Thyroid gland (tissue), 4 donors: ENCODE measurements around the gene CCDC121. TPM values are rescaled to one million over a fixed set of nuclear protein-coding genes. Genes with fewer than 3 reads are reported as not detected.

Source experiments
- DNase-seq, 2 donors: peaks; one replicate each; pipeline ENCODE4 v3.0.0-alpha.2; 2019
- H3K27ac ChIP-seq, 3 donors: fragments of 200-600 bp; sonication (generic); 1 replicate in 2 of 3; 2 replicates in 1 of 3; pipeline ENCODE4 v1.5.1; 2016 to 2019; ENCODE audit warnings: mild to moderate bottlenecking in 1 of 3, moderate library complexity in 1 of 3
- H3K27me3 ChIP-seq: fragments of 200-600 bp; sonication (generic); one replicate; pipeline ENCODE4 v1.5.1; 2019
- H3K36me3 ChIP-seq, 2 donors: fragments of 200-600 bp; sonication (generic); one replicate each; pipeline ENCODE4 v1.5.1; 2016 to 2019
- H3K4me1 ChIP-seq, 2 donors: fragments of 200-600 bp; sonication (generic); one replicate each; pipeline ENCODE4 v1.5.1; 2017 to 2019
- H3K4me3 ChIP-seq, 3 donors: fragments of 200-600 bp; sonication (generic); replicated peaks in 1 of 3; 1 replicate in 2 of 3; 2 replicates in 1 of 3; pipeline ENCODE4 v1.5.1; 2016; ENCODE audit warnings: mild to moderate bottlenecking in 1 of 3
- H3K9me3 ChIP-seq: fragments of 200-600 bp; sonication (generic); one replicate; pipeline ENCODE4 v1.5.1; 2017
- CTCF ChIP-seq, 6 experiments: fragments of 200-600 bp in 3 of 6; fragments of 450-650 bp in 3 of 6; sonication (generic) in 3 of 6; IDR thresholded peaks; one replicate each; pipeline ENCODE4 v1.5.1; 2016 to 2019; ENCODE audit warnings: antibody characterized with exemption in 6 of 6, mild to moderate bottlenecking in 2 of 6, inconsistent platforms in 1 of 6, moderate library complexity in 1 of 6
- POLR2A ChIP-seq, 2 donors: fragments of 450-650 bp; IDR thresholded peaks; one replicate each; pipeline ENCODE4 v1.6.1; 2017; ENCODE audit warnings: antibody characterized with exemption in 2 of 2, mild to moderate bottlenecking in 2 of 2, moderate library complexity in 1 of 2
- WGBS, 2 donors: methylation state at CpG; one replicate each; pipeline ENCODE4 v1.1.5; 2017; 5-methylcytosine and 5-hydroxymethylcytosine counted together
- intact Hi-C: fragments of 100-400 bp; cut with DNase I; formaldehyde crosslinking; loops from one replicate; pipeline ENCODE4 v1.15.1; 2023
- small RNA-seq: library from RNA; depleted of rRNA; stranded (forward); fragments of <200 nt; gene quantifications from one replicate; pipeline ENCODE3, GENCODE V24; 2016
- total RNA-seq, 4 donors: library from RNA; depleted of rRNA; stranded (reverse); fragments of >200 nt; gene quantifications; one replicate each; pipeline ENCODE4 v1.2.3, GENCODE V29; 2016

The CCDC121 gene
- total RNA-seq, 4 donors from 2014 or later = 7.2 to 9.9 (median 8.0) TPM

- intact Hi-C loops = no loop called here
- no peaks in the 10 kb centered on the region for H3K36me3 ChIP-seq
- H3K4me3 ChIP-seq = peak overlapping the region; percentile 15 to 59 (median 16)
- H3K9me3 ChIP-seq = no peaks in the 10 kb centered on the region
- no peak for DNase-seq
- no peaks in the 10 kb centered on the region for H3K27me3 ChIP-seq
- TF ChIP-seq POLR2A (IDR thresholded peaks at IDR 0.05) (no peak), CTCF (IDR thresholded peaks at IDR 0.05) (no peak)
- H3K27ac ChIP-seq = peak overlapping the region in 2 of 3 donors; percentile 52 to 59
- peaks cover 12 to 17% of the 10 kb centered on the region in 2 donors for H3K4me1 ChIP-seq
- WGBS, 2 donors = 6 to 9% methylated on average over 12 of the region's 12 CpGs
Observed at GRCh38 chr2:27583390-27583915, 45.4 kb downstream of the CCDC121 start.

- DNase-seq = peak; percentile 89 to 90
- H3K4me3 ChIP-seq = peak within 1 kb of the TSS; percentile 15 to 59 (median 16)
- H3K27ac ChIP-seq = peak within 1 kb of the TSS; percentile 1 to 59 (median 52)
- no peaks in the 10 kb centered on the region for H3K9me3 ChIP-seq
- peaks cover 12 to 17% of the 10 kb centered on the region in 2 donors for H3K4me1 ChIP-seq
- peak in 1 of 2 donors; percentile 62 for TF ChIP-seq POLR2A (IDR thresholded peaks at IDR 0.05)
- no peak for TF ChIP-seq CTCF (IDR thresholded peaks at IDR 0.05)
- no peaks in the 10 kb centered on the region for H3K27me3 ChIP-seq
- WGBS, 2 donors = 1% methylated on average over 29 to 38 of the region's 38 CpGs
- intact Hi-C loops = no loop called here
- no peaks in the 10 kb centered on the region for H3K36me3 ChIP-seq
Observed at GRCh38 chr2:27582695-27583389, 46.0 kb downstream of the CCDC121 start, which contains the start of gene ZNF512. Gene ZNF512, plus strand, starts transcription at chr2:27583042. Its CDS starts 71 bp downstream, at chr2:27583113.

- no peak for DNase-seq
- no peaks in the 10 kb centered on the region for H3K27me3 ChIP-seq
- peak overlapping the region in 2 of 3 donors; percentile 15 to 59 for H3K4me3 ChIP-seq
- H3K9me3 ChIP-seq = no peaks in the 10 kb centered on the region
- H3K4me1 ChIP-seq = peaks cover 12 to 17% of the 10 kb centered on the region in 2 donors
- intact Hi-C loops = no loop called here
- WGBS, 2 donors = 77 to 82% methylated on average over 12 to 16 of the region's 16 CpGs
- no peaks in the 10 kb centered on the region for H3K36me3 ChIP-seq
- TF ChIP-seq CTCF (IDR thresholded peaks at IDR 0.05) = no peak
- no peak for TF ChIP-seq POLR2A (IDR thresholded peaks at IDR 0.05)
- H3K27ac ChIP-seq = peak overlapping the region; percentile 1 to 59 (median 52)
Observed at GRCh38 chr2:27582129-27582694, 46.6 kb downstream of the CCDC121 start.

- Histone ChIP-seq H3K9me3 (no peaks in the 10 kb centered on the region), H3K4me1 (peaks cover 12 to 17% of the 10 kb centered on the region in 2 donors), H3K27ac (peak overlapping the region in 1 of 3 donors; percentile 52), H3K27me3 (no peaks in the 10 kb centered on the region), H3K36me3 (no peaks in the 10 kb centered on the region), H3K4me3 (no peak overlapping the region)
- no peak for DNase-seq
- intact Hi-C loops = no loop called here
- 92 to 93% methylated on average over 18 to 19 of the region's 19 CpGs for WGBS, 2 donors
- TF ChIP-seq CTCF (IDR thresholded peaks at IDR 0.05) (no peak), POLR2A (IDR thresholded peaks at IDR 0.05) (no peak)
Observed at GRCh38 chr2:27581417-27582128, 47.2 kb downstream of the CCDC121 start.

Small RNA genes within 50 kb of the gene (small RNA-seq; reads per million reads assigned to genes)
- gene RF00340 = not detected

Other genes starting within 250 kb of the CCDC121 start
- gene ZNF513, start 248.3 kb downstream of the CCDC121 start, total RNA-seq = 10 to 100 TPM in 1 of 4 donors, 1 to 10 TPM in 3; 9.1 to 14.8 (median 9.2) TPM
- gene PPM1G, start 219.4 kb downstream of the CCDC121 start, total RNA-seq = 10 to 100 TPM; 55.4 to 75.2 (median 59.5) TPM
- 10 to 100 TPM; 45.2 to 68.6 (median 63.1) TPM for gene NRBP1, start 200.4 kb downstream of the CCDC121 start, total RNA-seq
- 10 to 100 TPM in 3 of 4 donors, 1 to 10 TPM in 1; 9.2 to 40.1 (median 19.4) TPM for gene KRTCAP3, start 186.6 kb downstream of the CCDC121 start, total RNA-seq
- 10 to 100 TPM; 30.9 to 56.8 (median 43.7) TPM for gene IFT172, start 139.3 kb downstream of the CCDC121 start, total RNA-seq
- 10 to 100 TPM in 1 of 4 donors, 1 to 10 TPM in 3; 4.0 to 17.7 (median 7.1) TPM for gene FNDC4, start 133.8 kb downstream of the CCDC121 start, total RNA-seq
- under 1 TPM in 1 of 4 donors, not detected in 3; 0.13 TPM for gene GCKR, start 132.2 kb downstream of the CCDC121 start, total RNA-seq
- 10 to 100 TPM; 39.2 to 70.6 (median 50.3) TPM for gene ZNF512, start 46.0 kb downstream of the CCDC121 start, total RNA-seq
- 10 to 100 TPM; 24.2 to 26.9 (median 24.9) TPM for gene GPN1, start within 50 bp of the CCDC121 start, total RNA-seq
- gene SUPT7L, start 34.6 kb upstream of the CCDC121 start, total RNA-seq = 10 to 100 TPM; 24.9 to 38.1 (median 29.6) TPM
- 10 to 100 TPM; 16.5 to 26.6 (median 23.4) TPM for gene SLC4A1AP, start 34.9 kb upstream of the CCDC121 start, total RNA-seq
- 100 to 1,000 TPM in 3 of 4 donors, 10 to 100 TPM in 1; 70.2 to 166 (median 130) TPM for gene MRPL33, start 142.7 kb upstream of the CCDC121 start, total RNA-seq